ENCODE measurements around the gene B3GNT2.

Gene B3GNT2

GRCh38 chr2:62248226-62248625 lies 52.3 kb downstream of the B3GNT2 start:
- H3K4me3 ChIP-seq (ENCODE audit: low read length) = no peak overlapping the region
- no peak for TF ChIP-seq EZH2phosphoT487 (IDR thresholded peaks at IDR 0.05; ENCODE audit: low read length)
- TF ChIP-seq EZH2 (optimal IDR thresholded peaks at IDR 0.05; ENCODE audit: low read depth, low read length) = no peak
- no peak for TF ChIP-seq CTCF (IDR thresholded peaks at IDR 0.05; ENCODE audit: low read length)

DNA sequence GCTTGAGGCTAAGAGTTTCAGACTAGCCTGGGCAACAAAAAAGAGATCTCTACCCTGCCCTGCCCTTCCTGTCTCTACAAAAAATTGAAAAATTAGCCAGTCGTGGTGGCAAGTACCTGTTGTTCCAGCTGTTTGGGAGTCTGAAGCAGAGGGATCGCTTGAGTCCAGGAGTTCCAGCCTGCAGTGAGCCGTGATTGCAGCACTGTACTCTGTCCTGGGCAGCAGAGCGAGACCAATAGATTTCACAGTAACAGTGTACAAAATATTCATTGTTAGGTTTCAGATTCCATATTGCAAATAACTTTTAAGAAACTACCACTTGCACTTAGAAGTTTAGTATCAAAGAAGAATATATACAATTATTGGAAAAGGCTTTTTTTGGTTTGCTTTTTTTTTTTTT lies 54.3 kb downstream of the B3GNT2 start:
- Histone ChIP-seq H3F3A (ENCODE audit: insufficient read depth, low read length) (no peaks in the 10 kb centered on the region), H3K9ac (ENCODE audit: low read length) (no peak overlapping the region), H2AFZ (ENCODE audit: low read length) (no peak overlapping the region), H3K9me3 (replicated peaks; ENCODE audit: insufficient read depth, low read length) (no peaks in the 10 kb centered on the region), H3K4me1 (ENCODE audit: low read length) (no peaks in the 10 kb centered on the region), H4K20me1 (ENCODE audit: insufficient read depth, low read length) (no peaks in the 10 kb centered on the region), H3K4me3 (ENCODE audit: low read length) (no peak overlapping the region), H3K27ac (ENCODE audit: low read length) (no peak overlapping the region), H3K4me2 (ENCODE audit: low read depth, low read length) (no peak overlapping the region), H3K36me3 (replicated peaks; ENCODE audit: insufficient read depth, low read length) (no peaks in the 10 kb centered on the region), H3K9me2 (replicated peaks; ENCODE audit: insufficient read depth, low read length) (no peaks in the 10 kb centered on the region), H3K79me2 (ENCODE audit: low read length) (no peaks in the 10 kb centered on the region), H3K27me3 (replicated peaks; ENCODE audit: insufficient read depth, low read length) (no peaks in the 10 kb centered on the region)
- TF ChIP-seq EZH2phosphoT487 (IDR thresholded peaks at IDR 0.05; ENCODE audit: low read length) (no peak), CTCF (IDR thresholded peaks at IDR 0.05; ENCODE audit: low read length) (no peak), EZH2 (optimal IDR thresholded peaks at IDR 0.05; ENCODE audit: low read depth, low read length) (no peak)
- no peak for DNase-seq

More at GRCh38 chr2:62248226-62248625, 52.3 kb downstream of the B3GNT2 start:
- no peaks in the 10 kb centered on the region for H3K79me2 ChIP-seq (ENCODE audit: low read length)
- H3K27me3 ChIP-seq (replicated peaks; ENCODE audit: insufficient read depth, low read length) = no peaks in the 10 kb centered on the region
- H3K36me3 ChIP-seq (replicated peaks; ENCODE audit: insufficient read depth, low read length) = no peaks in the 10 kb centered on the region
- H3K9me2 ChIP-seq (replicated peaks; ENCODE audit: insufficient read depth, low read length) = no peaks in the 10 kb centered on the region
- H2AFZ ChIP-seq (ENCODE audit: low read length) = no peak overlapping the region
- no peaks in the 10 kb centered on the region for H4K20me1 ChIP-seq (ENCODE audit: insufficient read depth, low read length)
- no peak overlapping the region for H3K4me2 ChIP-seq (ENCODE audit: low read depth, low read length)
- no peaks in the 10 kb centered on the region for H3F3A ChIP-seq (ENCODE audit: insufficient read depth, low read length)
- H3K27ac ChIP-seq (ENCODE audit: low read length) = no peak overlapping the region
- H3K4me1 ChIP-seq (ENCODE audit: low read length) = no peaks in the 10 kb centered on the region
- no peak overlapping the region for H3K9ac ChIP-seq (ENCODE audit: low read length)
- no peak for DNase-seq
- no peaks in the 10 kb centered on the region for H3K9me3 ChIP-seq (replicated peaks; ENCODE audit: insufficient read depth, low read length)

GRCh38 chr2:62254424-62255266 lies 58.7 kb downstream of the B3GNT2 start:
- Histone ChIP-seq H3K9me3 (replicated peaks; ENCODE audit: insufficient read depth, low read length) (no peaks in the 10 kb centered on the region), H3K9me2 (replicated peaks; ENCODE audit: insufficient read depth, low read length) (no peaks in the 10 kb centered on the region), H3K4me1 (ENCODE audit: low read length) (no peaks in the 10 kb centered on the region), H3F3A (ENCODE audit: insufficient read depth, low read length) (no peaks in the 10 kb centered on the region), H2AFZ (ENCODE audit: low read length) (no peak overlapping the region), H3K79me2 (ENCODE audit: low read length) (no peaks in the 10 kb centered on the region), H3K4me2 (ENCODE audit: low read depth, low read length) (no peak overlapping the region), H3K27me3 (replicated peaks; ENCODE audit: insufficient read depth, low read length) (no peaks in the 10 kb centered on the region), H3K9ac (ENCODE audit: low read length) (no peak overlapping the region), H3K4me3 (ENCODE audit: low read length) (no peak overlapping the region), H3K36me3 (replicated peaks; ENCODE audit: insufficient read depth, low read length) (no peaks in the 10 kb centered on the region), H3K27ac (ENCODE audit: low read length) (no peak overlapping the region), H4K20me1 (ENCODE audit: insufficient read depth, low read length) (no peaks in the 10 kb centered on the region)
- DNase-seq = no peak
- TF ChIP-seq EZH2 (optimal IDR thresholded peaks at IDR 0.05; ENCODE audit: low read depth, low read length) = no peak
- no peak for TF ChIP-seq EZH2phosphoT487 (IDR thresholded peaks at IDR 0.05; ENCODE audit: low read length)
- TF ChIP-seq CTCF (IDR thresholded peaks at IDR 0.05; ENCODE audit: low read length) = no peak

All from MM.1S (cell line).